SK-N-SH (cell line): ENCODE results near the gene WDR48.

Experiments
- CHD2 ChIP-seq: fragments of 150-350 bp; IDR thresholded peaks from 2 replicates; pipeline ENCODE4 v1.6.1; 2018; ENCODE audit warnings: low read length; ENCODE audit not compliant: partially characterized antibody
- EZH2phosphoT487 ChIP-seq: fragments of 200-600 bp; sonication (generic); IDR thresholded peaks from 2 replicates; pipeline ENCODE4 v1.6.1; 2017; ENCODE audit warnings: low read depth, mixed run types, mild to moderate bottlenecking, antibody characterized with exemption, moderate library complexity, borderline replicate concordance
- JUND ChIP-seq: IDR thresholded peaks from 2 replicates; pipeline ENCODE4 v1.4.0; 2012
- NFIC ChIP-seq: IDR thresholded peaks from 2 replicates; pipeline ENCODE4 v1.4.0; 2012; ENCODE audit warnings: borderline replicate concordance
- POLR2AphosphoS5 ChIP-seq: IDR thresholded peaks from 2 replicates; pipeline ENCODE4 v1.6.1; 2012; ENCODE audit warnings: low read depth, low read length
- RCOR1 ChIP-seq: fragments of 150-350 bp; IDR thresholded peaks from 2 replicates; pipeline ENCODE4 v1.6.1; 2017; ENCODE audit warnings: antibody characterized with exemption, low read length
- RFX5 ChIP-seq: IDR thresholded peaks from 2 replicates; pipeline ENCODE4 v1.6.1; 2012; ENCODE audit warnings: mild to moderate bottlenecking, improper control_type of control experiment, low read length
- RXRA ChIP-seq: IDR thresholded peaks from 2 replicates; pipeline ENCODE4 v1.4.0; 2012; ENCODE audit warnings: low read depth, mild to moderate bottlenecking, borderline replicate concordance
- TAF1 ChIP-seq: IDR thresholded peaks from 2 replicates; pipeline ENCODE4 v1.6.1; 2012; ENCODE audit warnings: low read depth, mild to moderate bottlenecking, low read length, moderate library complexity, borderline replicate concordance
- TCF12 ChIP-seq: IDR thresholded peaks from 2 replicates; pipeline ENCODE4 v1.4.0; 2012
- TF ChIP-seq, protein P1 (sequence below): fragments of 200-600 bp; sonication (generic); IDR thresholded peaks from 2 replicates; pipeline ENCODE4 v1.6.1; 2017; ENCODE audit warnings: antibody characterized with exemption, mild to moderate bottlenecking, moderate library complexity
- TF ChIP-seq, protein P2 (sequence below): IDR thresholded peaks from 2 replicates; pipeline ENCODE4 v1.6.1; 2012; ENCODE audit warnings: mild to moderate bottlenecking, low read depth, low read length, moderate library complexity

DNA sequence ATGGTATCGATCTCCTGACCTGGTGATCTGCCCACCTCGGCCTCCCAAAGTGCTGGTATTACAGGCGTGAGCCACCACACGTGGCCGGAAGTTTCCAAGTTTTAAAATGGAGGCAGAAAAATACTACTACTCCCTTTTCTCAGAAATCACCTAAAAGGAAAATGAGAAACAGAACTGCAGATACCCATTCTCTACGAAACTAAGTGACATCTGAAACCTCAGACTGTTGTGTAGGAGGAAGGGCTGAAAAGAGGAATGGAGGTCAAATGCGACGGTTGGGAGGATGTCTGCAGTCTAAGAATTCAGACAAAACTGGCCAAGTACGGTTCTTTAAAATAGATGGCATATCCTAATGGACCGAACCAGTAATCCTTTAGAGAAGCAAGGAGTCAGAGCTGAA is 24.1 kb downstream of the WDR48 start:
- TF ChIP-seq, protein P1, sequence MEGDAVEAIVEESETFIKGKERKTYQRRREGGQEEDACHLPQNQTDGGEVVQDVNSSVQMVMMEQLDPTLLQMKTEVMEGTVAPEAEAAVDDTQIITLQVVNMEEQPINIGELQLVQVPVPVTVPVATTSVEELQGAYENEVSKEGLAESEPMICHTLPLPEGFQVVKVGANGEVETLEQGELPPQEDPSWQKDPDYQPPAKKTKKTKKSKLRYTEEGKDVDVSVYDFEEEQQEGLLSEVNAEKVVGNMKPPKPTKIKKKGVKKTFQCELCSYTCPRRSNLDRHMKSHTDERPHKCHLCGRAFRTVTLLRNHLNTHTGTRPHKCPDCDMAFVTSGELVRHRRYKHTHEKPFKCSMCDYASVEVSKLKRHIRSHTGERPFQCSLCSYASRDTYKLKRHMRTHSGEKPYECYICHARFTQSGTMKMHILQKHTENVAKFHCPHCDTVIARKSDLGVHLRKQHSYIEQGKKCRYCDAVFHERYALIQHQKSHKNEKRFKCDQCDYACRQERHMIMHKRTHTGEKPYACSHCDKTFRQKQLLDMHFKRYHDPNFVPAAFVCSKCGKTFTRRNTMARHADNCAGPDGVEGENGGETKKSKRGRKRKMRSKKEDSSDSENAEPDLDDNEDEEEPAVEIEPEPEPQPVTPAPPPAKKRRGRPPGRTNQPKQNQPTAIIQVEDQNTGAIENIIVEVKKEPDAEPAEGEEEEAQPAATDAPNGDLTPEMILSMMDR, result no peak
- TF ChIP-seq CHD2 (no peak), POLR2AphosphoS5 (no peak), TCF12 (no peak), NFIC (no peak), JUND (no peak), TAF1 (no peak), RXRA (no peak), RCOR1 (no peak), EZH2phosphoT487 (no peak), RFX5 (no peak)
- TF ChIP-seq, protein P2, sequence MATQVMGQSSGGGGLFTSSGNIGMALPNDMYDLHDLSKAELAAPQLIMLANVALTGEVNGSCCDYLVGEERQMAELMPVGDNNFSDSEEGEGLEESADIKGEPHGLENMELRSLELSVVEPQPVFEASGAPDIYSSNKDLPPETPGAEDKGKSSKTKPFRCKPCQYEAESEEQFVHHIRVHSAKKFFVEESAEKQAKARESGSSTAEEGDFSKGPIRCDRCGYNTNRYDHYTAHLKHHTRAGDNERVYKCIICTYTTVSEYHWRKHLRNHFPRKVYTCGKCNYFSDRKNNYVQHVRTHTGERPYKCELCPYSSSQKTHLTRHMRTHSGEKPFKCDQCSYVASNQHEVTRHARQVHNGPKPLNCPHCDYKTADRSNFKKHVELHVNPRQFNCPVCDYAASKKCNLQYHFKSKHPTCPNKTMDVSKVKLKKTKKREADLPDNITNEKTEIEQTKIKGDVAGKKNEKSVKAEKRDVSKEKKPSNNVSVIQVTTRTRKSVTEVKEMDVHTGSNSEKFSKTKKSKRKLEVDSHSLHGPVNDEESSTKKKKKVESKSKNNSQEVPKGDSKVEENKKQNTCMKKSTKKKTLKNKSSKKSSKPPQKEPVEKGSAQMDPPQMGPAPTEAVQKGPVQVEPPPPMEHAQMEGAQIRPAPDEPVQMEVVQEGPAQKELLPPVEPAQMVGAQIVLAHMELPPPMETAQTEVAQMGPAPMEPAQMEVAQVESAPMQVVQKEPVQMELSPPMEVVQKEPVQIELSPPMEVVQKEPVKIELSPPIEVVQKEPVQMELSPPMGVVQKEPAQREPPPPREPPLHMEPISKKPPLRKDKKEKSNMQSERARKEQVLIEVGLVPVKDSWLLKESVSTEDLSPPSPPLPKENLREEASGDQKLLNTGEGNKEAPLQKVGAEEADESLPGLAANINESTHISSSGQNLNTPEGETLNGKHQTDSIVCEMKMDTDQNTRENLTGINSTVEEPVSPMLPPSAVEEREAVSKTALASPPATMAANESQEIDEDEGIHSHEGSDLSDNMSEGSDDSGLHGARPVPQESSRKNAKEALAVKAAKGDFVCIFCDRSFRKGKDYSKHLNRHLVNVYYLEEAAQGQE, result no peak
